ENCODE results near the gene LCMT2.
"Not testable (repeated sequence)": the region's sequence is repeated elsewhere in the genome, so short reads cannot be mapped to it uniquely, and the experiment has no call there.

LCMT2 gene

DNA sequence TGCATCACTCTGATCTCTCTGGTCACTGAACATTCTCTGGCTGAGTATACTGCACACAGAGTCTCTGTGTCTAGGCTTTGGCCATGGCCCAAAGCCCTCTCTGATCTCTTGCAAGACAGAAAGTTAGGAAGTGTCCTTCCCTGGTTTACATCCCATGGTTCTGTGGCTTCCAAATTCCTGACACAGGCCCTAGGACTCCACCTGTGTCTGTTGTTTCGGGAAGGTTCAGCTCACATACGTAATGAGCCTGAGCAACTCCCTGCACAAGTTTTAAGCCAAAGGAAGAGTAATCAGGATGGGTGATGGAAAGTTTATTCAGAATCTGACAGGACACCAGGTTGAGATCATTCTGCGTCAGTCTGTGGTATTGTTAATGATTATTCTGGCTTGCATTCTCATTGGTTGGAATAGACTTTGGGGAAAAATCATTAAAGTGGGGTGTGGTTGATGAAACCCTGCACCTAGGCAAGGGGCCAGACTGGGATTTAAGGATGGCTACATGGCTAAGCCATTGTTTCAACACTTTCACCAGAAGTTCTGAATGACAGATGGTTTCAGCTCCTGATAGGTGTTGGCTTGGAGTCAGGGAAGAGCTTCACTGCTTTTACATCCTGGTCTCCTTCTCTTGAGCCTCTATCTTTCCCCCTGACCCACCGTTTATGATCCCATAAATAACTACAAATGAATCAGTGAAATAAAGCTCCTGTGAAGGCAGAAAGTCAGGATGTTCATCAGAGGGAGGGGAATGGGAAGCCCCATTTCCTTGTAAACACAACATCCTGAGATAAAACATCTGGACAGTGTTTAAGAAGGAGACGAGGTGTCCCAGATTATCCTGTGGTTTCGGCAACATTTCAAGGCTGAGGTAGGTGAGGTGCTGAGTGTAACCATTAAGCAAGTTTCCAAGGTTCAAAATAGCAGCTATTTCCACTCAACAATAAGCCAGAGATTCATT, 14.1 kb downstream of the LCMT2 start:
- DNase-seq: no peak

DNA sequence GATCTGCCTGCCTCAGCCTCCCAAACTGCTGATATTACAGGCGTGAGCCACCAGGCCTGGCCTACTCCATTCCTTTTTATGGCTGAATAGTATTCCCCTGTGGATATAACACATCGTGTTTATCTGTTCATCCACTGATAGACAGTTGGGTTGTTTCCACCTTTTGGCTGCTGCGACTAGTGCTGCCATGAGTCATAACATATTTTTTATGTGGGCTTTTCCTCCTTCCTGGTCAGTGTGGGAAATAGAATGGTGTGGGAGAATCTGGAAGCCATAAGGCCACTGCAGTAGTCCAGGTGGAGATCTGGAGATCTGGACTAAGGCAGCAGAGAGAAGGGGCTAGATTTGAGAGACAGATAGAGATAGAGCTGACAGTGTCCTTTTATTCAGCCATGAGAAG, 16.2 kb downstream of the LCMT2 start:
- DNase-seq: no peak

DNA sequence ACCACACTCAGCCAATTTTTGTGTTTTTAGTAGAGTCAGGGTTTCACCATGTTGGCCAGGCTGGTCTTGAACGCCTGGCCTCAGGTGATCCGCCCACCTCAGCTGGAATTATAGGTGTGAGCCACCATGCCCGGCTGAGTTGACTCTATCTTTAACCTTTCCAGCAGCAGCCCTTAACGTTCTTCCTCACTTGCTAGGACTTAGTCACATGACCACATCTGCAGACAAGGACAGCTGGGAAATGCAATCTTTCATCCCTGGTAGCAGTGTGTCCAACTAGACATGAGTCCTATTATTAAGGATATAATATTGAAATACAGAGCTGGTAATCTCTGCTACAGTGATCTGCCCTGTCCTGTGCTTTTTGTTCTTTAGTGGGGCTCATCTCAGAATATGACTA, 18.0 kb downstream of the LCMT2 start:
- no peak for DNase-seq

DNA sequence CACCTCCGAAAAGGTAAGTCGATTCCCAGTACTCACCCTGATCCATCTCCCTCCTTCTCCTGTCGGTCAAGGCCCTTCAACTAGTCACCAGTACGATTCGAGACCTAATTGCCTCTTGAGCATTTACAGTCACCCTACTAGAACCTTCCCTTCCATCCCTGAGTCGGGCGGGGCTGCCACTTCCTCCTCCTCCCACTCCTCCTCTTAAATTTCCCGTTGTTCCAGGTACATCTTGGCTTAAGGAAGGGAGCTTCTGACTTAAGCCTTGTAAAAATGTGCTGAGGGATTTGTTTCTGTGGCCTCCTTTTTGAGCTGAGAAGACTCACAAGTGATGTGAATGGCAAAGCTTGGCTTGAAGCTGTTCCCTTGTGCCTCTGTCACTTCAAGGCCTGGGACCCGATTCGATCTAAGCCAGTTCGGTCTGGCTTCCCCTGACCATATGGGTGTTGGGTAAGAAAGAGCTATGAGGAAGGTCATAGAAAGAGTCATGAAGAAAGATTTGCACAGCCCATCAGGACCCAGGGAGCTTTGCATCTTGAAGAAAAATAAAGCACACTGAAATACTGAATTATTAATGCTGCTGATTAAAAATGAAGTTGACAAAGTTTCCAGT, 28.1 kb downstream of the LCMT2 start, which contains the start of gene TGM7:
TSS of gene TGM7 (minus strand) at position 51 of the 613 bp plus-strand sequence.
- DNase-seq: no peak

DNA sequence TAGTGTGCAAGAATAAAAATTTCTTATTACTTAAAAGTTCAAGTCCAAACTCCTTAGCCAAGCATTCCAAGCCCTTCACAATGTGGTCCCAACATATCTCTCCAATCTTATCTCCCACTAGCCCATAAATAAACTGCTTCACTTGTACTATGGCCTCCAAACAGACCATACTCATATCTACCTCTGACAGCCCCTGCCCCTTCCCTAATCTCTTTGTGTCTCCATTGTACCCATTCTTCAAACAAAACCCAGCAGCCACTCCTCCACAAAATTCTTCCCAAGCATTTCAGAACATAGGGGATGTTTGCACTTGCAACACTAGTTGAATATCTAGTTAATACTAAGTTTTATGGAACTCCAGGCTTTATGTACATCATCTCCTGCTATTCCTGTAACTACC, 30.5 kb downstream of the LCMT2 start:
- DNase-seq: no peak

DNA sequence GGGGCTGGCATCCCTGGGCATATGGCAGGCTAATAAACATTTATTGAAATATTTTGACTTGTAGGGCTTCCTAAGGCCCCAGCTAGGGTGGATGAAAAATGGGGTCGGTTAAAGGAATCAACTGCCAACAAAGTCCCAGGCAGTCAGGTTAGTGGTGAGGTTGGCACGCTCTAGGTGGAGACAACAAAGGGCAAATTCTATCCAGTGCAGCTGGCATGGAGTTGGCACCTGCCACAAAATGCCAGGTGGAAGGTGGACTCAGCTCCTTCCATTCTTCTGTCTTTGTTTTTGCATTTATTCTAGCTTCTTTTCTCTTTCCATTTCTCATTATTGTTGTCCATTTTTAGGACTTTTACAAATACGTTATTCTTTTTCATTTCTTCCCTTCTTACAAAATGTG, 31.0 kb downstream of the LCMT2 start:
- DNase-seq: no peak

DNA sequence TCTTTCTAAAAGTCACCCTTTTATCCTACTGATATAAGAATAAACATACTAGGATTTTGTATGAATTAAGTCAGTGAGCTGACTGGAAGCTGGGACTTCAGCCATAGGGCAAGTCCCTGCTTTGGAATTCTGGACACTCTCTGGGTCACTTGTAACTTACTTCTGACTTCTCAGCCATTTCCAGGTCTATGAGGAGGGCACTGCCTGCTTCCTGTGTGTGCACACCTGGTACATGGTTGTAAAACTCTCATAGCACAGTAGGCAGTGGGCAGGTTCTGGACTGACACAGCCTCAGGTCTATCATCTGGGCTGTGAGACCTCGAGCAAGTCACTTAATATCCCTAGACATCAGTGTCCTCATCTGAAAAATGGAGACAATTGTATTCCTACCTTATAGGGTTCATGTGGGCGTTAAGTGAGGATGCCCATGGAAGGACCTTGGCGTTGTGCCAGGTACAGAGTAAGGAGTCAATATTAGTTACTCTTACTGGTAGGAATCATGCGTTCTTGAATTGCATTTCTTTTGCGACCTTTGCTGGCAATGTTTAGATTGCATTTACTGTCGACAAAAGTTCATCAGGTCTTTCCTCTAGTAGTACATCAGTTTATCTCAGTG, 36.2 kb downstream of the LCMT2 start:
- no peak for DNase-seq

DNA sequence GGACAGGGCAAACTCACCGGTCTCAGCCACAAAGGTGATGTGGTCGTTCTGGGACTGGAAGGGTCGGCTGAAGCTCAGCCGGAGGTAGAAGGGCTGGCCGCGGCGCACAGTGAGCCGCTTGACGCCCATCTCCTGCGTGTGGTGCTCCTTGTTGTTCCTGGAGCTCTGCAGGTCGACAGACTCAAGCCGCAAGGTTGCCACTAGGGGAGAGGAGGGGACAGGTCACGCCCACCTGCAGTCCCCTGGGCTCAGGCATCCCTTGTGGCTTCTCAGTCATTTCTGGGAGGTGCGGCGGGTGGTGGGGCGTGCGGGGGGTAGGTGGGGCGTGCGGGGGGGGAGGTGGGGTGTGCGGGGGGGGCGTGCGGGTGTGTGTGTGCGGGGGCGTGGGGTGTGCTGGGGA, 36.9 kb downstream of the LCMT2 start:
- DNase-seq: no peak

DNA sequence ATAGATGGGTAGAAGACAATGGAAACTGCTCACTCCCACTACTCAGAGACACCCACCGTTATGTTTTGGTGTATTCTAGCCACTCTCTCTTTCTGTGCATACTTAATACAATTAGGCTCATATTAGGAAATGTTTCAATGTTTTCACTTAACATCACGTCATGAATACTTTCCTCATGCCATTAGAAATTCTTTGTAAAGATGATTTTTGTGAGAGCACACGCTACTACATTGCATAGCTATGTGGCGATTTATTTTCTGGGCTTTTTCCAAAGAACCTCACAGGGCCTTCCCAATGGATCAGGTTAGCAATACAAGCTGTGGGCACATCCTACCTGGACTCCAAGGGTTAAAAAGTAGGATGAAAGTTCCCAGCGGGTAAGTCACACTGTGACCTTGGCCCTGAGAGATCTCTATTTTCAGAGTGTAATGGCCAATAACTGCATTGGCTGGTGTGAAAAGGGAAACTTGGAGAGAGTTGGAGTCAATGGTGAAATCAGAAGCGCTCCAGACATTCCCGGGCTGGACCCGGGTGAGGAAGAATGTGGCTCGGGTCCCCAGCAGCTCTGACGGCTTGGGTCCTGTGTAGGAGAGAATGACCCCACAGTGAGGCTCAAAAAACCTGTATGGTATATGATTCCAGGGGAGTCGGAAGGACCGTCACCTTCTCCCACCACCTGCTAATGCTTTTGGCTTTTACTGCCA, 37.8 kb downstream of the LCMT2 start:
- no peak for DNase-seq

DNA sequence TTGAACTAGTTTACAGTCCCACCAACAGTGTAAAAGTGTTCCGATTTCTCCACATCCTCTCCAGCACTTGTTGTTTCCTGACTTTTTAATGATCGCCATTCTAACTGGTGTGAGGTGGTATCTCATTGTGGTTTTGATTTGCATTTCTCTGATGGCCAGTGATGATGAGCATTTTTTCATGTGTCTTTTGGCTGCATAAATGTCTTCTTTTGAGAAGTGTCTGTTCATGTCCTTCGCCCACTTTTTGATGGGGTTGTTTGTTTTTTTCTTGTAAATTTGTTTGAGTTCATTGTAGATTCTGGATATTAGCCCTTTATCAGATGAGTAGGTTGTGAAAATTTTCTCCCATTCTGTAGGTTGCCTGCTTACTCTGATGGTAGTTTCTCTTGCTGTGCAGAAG, 40.7 kb downstream of the LCMT2 start:
- DNase-seq: not testable (repeated sequence)

DNA sequence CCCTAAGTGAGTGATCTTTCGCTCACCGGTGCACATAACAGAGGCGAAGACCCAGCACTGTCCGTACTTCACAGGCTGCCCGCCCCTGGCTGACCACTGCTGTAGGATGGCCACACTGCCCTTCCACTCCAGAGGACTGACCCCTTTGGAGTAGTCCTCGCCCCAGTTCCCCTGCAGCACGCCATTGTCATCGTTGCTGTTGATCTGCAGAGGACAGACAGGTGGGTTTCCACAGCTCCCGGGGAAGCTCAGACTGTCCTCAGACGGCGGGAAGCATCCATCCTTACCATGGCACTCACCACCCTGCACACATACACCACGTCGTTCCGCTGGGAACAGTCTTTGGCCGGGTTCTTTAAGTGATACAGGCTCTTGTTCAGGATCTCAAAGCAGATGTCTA, 43.1 kb downstream of the LCMT2 start:
- DNase-seq: no peak

DNA sequence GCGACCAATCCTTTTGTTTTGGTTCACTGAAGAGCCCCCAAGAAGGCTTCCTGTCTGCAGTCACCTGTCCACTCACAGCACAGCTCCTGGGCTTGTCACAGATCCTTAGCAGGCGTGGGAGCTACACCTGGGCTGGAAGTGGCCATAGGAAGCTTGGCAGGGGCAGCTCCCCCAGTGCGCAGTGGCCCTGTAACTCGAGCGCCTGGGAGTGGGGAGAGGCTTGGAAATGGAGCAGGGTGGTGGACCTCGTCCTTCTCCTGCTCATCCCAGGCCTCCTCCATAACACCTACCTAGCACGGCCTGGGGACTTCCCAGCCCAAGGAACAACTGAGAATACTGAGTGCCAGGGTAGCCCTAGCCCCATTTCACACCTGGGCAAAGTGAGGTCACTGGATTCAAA, 44.3 kb downstream of the LCMT2 start:
- DNase-seq: no peak

DNA sequence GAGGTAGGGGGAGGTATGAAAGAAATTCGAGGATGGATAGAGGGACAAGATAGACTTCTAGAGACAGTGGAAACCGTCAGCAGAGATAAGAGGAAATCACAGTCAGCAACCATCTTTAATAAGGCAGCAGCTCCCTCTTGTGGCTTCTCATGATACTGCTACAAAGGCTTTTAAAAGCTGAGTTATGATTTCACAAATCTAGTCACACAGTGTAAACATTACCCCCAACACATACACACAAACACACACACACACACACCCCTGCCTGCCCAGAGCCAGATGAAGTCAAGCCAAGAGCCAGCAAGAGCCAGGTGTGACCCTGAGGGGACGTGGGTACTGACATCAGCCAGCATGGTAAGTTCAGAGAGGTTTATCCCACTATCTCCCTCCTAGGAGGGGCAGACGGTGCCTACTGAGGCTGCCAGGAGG, 44.8 kb downstream of the LCMT2 start:
- DNase-seq: peak; percentile 48

DNA sequence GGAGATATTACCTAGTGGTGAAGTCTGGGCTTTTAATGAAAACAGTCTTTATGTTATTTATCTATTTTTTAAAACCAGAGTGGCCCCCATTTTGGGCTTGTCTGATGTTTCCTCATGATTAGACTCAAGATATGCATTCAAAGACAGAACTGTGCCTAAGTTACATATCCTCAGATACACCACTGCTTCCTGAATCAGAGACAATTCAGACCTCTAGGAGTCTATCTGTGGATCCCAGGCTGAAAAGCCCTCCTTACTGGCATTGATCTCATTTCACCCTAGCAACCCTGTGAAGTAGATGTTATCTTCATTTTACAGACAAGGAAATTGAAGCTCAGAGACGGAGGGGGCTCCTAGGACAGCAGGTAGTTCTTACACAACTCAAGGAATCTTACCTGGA, 46.8 kb downstream of the LCMT2 start:
- DNase-seq: no peak

DNA sequence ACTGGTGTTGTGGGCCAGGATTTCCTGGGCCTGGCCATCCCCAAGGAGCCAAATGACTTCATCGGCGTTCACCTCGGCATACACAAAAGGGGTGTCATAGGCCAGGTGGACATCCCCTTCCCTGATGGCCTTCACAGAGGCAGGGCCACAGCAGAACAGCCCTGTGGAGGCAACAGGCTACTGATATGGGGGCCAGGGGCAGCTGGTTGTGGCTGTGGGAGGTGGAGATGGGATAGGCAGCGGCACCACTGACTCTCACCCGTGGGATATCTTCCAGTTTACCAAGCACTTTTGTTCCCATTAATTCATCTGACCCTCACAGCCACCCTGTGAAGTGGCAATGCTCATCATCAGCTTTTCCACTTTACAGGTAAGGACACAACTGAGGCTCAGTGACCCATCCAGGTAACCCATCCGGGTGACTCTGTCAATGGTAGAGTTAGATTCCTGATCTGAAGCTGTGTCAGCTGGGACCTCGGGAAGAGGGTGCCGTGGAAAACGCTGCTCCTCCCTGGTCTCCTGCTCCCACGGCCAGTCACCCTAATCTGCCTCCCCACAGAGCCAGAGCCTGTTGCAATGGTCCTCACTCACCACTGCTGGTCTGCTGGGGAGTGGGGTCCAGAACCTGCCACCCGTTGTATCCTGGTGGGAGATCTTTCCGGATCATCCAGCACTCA, 48.3 kb downstream of the LCMT2 start:
- no peak for DNase-seq

DNA sequence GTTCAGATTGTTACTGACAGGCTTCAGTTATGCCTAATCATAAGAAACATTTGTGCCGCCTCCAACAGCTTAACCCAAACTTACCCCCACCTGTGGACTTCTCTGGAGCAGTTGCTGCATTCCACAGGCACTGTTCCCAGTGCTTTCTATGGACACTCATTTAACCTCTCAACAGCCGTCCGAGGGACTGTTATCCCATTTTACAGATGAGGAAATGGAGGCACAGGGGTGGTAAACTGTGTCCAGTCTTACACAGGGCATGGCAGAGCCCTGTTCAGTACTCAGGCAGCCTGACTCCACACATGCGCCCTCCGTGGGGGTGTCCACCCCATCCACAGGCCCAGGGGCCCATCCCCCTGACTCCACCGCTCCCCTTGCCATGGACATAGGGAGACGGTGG, 49.4 kb downstream of the LCMT2 start:
- no peak for DNase-seq

DNA sequence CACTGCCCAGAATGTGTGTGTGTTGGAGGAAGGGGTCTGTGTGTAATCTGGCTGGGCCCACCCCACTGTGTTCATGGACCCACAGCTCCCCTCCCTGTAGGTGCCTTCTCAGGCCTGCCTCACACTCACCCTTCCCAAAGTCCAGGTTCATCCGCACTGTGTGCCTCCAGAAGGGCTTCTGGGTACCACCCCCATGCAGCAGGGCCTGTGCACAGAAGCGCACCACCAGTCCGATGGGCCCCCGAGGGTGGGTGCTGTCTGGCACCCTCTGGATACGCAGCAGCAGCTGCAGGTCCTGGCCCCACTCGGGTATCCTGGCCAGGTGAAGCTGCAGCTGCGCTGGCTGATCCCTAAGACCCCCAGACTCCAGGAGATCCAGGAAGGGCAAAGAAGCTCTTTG, 50.9 kb downstream of the LCMT2 start:
- DNase-seq: no peak

DNA sequence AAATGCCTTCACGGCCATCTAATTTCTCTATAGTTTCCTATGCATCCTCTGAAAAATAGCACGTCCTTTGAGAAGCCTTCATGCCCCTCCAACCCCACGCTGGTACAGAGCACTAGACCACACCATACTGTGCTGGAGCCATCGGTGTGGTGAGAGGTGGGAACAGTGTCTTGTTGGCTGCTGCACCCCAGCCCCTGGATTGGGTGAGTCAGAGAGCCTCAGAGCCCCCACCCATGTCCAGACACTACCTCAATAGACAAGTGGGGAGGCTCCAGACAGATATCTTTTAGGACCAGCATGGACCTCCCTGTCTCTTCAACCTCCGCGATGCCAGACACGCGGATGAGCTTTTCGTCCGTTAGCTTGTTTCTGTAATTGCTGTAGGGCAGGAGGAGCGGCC, 51.5 kb downstream of the LCMT2 start:
- DNase-seq: no peak

DNA sequence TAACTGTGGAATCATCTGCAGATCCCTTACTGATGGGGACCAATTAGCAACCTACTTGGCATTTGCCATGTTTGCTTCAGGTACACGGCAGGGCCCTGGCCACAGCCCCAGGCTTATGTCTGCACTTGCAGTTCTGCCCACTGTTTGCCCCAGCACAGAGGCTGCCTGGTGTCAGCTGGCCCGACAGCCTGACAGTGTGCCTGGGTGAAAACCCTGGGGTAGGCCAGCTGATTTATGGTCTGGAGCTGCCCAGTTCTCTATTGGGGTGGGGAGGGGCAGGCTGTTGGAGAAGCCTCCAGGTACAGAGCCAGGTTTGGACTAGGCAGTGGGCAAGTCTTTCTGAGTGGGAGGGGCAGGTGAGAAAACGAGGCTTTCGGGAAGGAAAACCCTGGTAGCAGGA, 52.5 kb downstream of the LCMT2 start:
- no peak for DNase-seq

DNA sequence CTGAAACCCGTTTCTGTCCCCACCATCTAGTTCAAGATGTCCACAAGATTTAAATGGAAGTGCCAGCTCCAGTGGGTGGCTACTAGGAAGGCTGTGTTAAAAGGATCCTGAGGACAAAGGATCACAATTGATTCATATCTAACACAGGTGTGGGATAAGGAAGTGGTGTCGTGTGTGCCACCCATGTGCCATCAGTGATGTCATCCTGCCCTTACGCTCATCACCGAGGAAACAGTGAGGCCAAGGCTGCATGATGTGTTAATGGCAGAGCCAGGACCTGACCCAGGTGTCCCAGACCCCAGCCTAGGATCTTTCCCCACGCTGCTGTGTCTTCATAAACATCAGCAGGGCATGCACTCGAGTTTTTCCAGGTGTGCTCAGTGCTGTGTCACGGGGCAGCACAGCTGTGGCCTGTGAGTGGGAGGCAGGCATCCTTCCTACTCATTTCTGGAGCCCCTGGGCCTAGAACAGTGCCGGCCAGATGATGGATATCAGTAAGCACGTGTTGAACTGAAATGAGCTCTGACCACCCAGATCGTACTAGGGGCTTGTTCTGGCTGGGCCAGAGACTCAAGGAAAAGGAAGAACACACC, 53.0 kb downstream of the LCMT2 start:
- DNase-seq: no peak

DNA sequence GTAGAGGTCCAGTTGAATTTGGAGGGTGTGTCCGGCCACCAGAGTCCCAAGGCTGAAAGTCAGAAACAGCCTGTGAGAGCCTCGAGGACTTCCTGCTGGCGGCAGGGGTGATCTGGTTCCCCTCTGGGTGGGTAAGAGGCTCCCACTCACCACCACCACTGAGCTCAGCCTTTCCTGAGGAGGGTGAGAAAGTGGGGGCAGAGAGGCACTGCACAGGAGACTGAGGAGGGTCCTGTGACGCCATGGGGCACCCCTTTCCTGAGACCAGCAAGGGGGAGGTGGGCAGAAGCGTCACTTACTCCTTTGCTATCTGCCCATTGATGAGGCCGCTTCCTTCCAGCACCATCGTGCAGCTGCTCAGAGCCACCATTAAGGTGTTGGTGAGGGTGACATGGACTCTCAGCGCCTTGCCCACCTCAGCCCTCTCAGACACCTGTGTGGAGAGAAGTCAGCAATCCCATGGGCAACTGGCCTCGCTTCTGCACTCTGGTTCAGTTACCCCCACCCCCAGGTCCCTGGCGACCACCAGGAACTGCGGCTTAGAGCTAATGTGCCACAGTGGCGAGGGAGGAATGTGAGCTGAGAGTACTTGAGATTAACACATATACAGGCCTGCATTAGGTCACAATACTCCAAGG, 53.7 kb downstream of the LCMT2 start:
- DNase-seq: no peak
